Measurements from ENCODE around the gene PSMG1. TPM values are rescaled to one million over a fixed set of nuclear protein-coding genes. Genes with fewer than 3 reads are reported as not detected.

PSMG1 gene, protein sequence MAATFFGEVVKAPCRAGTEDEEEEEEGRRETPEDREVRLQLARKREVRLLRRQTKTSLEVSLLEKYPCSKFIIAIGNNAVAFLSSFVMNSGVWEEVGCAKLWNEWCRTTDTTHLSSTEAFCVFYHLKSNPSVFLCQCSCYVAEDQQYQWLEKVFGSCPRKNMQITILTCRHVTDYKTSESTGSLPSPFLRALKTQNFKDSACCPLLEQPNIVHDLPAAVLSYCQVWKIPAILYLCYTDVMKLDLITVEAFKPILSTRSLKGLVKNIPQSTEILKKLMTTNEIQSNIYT
- 10 to 100 TPM; 12.9 to 18.1 (median 16.8) TPM for total RNA-seq
- total RNA-seq (2013): 17.1 TPM
- 5.9 to 79.6 (median 14.4) reads per million in 29 experiments for total RNA-seq

GRCh38 chr21:39183272-39184049 lies at the start of gene PSMG1:
Gene PSMG1 (minus strand): TSS chr21:39183451. CDS start chr21:39183385, 66 bp downstream.
- peaks cover 7 to 14% of the 10 kb centered on the region in 2 experiments for H3K4me1 ChIP-seq (ENCODE audit: control insufficient read depth in 1 of 2, extremely low read depth in 1 of 2, insufficient read depth in 2 of 2, low read length in 2 of 2)
- no peaks in the 10 kb centered on the region for H3K9me3 ChIP-seq
- Mint-ChIP-seq H3K9me3 (no peaks in the 10 kb centered on the region), H3K27ac (peak within 1 kb of the TSS; percentile 95), H3K4me1 (peaks cover 53 to 55% (median 54%) of the 10 kb centered on the region in 3 donors), H3K36me3 (peaks cover 11% of the 10 kb centered on the region), H3K27me3 (no peaks in the 10 kb centered on the region), H3K4me3 (peak within 1 kb of the TSS; percentile 94 to 99 (median 96))
- H3K27ac ChIP-seq (ENCODE audit: low read length): peak within 1 kb of the TSS; percentile 88
- ATAC-seq (replicated peaks in 1 of 4) (peak; percentile 90 to 96 (median 93)), DNase-seq (peak; percentile 83 to 96 (median 91))
- WGBS (ENCODE audit: insufficient coverage): under 1% methylated on average over 64 of the region's 76 CpGs
- H3K4me3 ChIP-seq (ENCODE audit: control insufficient read depth in 1 of 2, extremely low read depth in 1 of 2, low read length in 1 of 2): peak within 1 kb of the TSS; percentile 89 to 91
- CTCF ChIA-PET: interaction anchor here in 1 of 2 donors (0.5 to 0.8 kb wide), 3 partner anchors 58 to 129 kb away, joined by 3 to 6 read pairs (median 4); no protein-coding TSS in a partner anchor
- peaks cover 0 to 10% of the 10 kb centered on the region in 2 donors for H3K36me3 ChIP-seq (ENCODE audit: control insufficient read depth in 2 of 2, extremely low read depth in 1 of 2, insufficient read depth in 1 of 2, low read length in 1 of 2)
- no peaks in the 10 kb centered on the region for H3K27me3 ChIP-seq (replicated peaks in 1 of 2; ENCODE audit: control insufficient read depth in 2 of 2, extremely low read depth in 1 of 2, insufficient read depth in 2 of 2, low read length in 1 of 2)
- POLR2A ChIA-PET: interaction anchor here in 1 of 2 donors (0.6 to 0.9 kb wide), 5 partner anchors 8 to 1619 kb away, joined by 3 read pairs; no protein-coding TSS in a partner anchor

- 100% methylated on average over 2 of the region's 3 CpGs for WGBS (ENCODE audit: insufficient coverage)
- H3K4me3 ChIP-seq (ENCODE audit: control insufficient read depth in 1 of 2, extremely low read depth in 1 of 2, low read length in 1 of 2): no peak overlapping the region
These were observed 49.6 kb upstream of the PSMG1 start for GRCh38 chr21:39232861-39233291.

GRCh38 chr21:39224930-39225329 lies 41.7 kb upstream of the PSMG1 start:
- H3K27me3 ChIP-seq (replicated peaks in 1 of 2; ENCODE audit: control insufficient read depth in 2 of 2, extremely low read depth in 1 of 2, insufficient read depth in 2 of 2, low read length in 1 of 2): no peaks in the 10 kb centered on the region
- no peak for DNase-seq
- H3K27ac ChIP-seq (ENCODE audit: low read length): no peak overlapping the region
- H3K4me3 ChIP-seq (ENCODE audit: control insufficient read depth in 1 of 2, extremely low read depth in 1 of 2, low read length in 1 of 2): no peak overlapping the region
- H3K9me3 ChIP-seq: no peaks in the 10 kb centered on the region
- no peak for ATAC-seq (replicated peaks in 1 of 4)
- peaks cover 0 to 58% of the 10 kb centered on the region in 2 donors for H3K36me3 ChIP-seq (ENCODE audit: control insufficient read depth in 2 of 2, extremely low read depth in 1 of 2, insufficient read depth in 1 of 2, low read length in 1 of 2)
- no peak overlapping the region for H3K4me3 Mint-ChIP-seq
- ChIA-PET POLR2A (no interaction called here), CTCF (no interaction called here)
- H3K27me3 Mint-ChIP-seq: no peaks in the 10 kb centered on the region
- no CpG with 5 or more reads among the region's 3 CpGs for WGBS (ENCODE audit: insufficient coverage)
- H3K36me3 Mint-ChIP-seq: peaks cover 62% of the 10 kb centered on the region
- H3K4me1 Mint-ChIP-seq: peaks cover 4 to 20% (median 18%) of the 10 kb centered on the region in 3 donors
- H3K4me1 ChIP-seq (ENCODE audit: control insufficient read depth in 1 of 2, extremely low read depth in 1 of 2, insufficient read depth in 2 of 2, low read length in 2 of 2): no peaks in the 10 kb centered on the region
- no peaks in the 10 kb centered on the region for H3K9me3 Mint-ChIP-seq
- peak overlapping the region in 1 of 2 donors; percentile 36 for H3K27ac Mint-ChIP-seq

More at GRCh38 chr21:39232861-39233291, 49.6 kb upstream of the PSMG1 start:
- Histone ChIP-seq H3K27me3 (replicated peaks in 1 of 2; ENCODE audit: control insufficient read depth in 2 of 2, extremely low read depth in 1 of 2, insufficient read depth in 2 of 2, low read length in 1 of 2) (no peaks in the 10 kb centered on the region), H3K9me3 (no peaks in the 10 kb centered on the region), H3K36me3 (ENCODE audit: control insufficient read depth in 2 of 2, extremely low read depth in 1 of 2, insufficient read depth in 1 of 2, low read length in 1 of 2) (peaks cover 0 to 78% of the 10 kb centered on the region in 2 donors), H3K27ac (ENCODE audit: low read length) (no peak overlapping the region), H3K4me1 (ENCODE audit: control insufficient read depth in 1 of 2, extremely low read depth in 1 of 2, insufficient read depth in 2 of 2, low read length in 2 of 2) (no peaks in the 10 kb centered on the region)
- ATAC-seq (replicated peaks in 1 of 4): no peak
- H3K27ac Mint-ChIP-seq: peak overlapping the region in 1 of 2 donors; percentile 22
- H3K4me3 Mint-ChIP-seq: no peak overlapping the region
- H3K27me3 Mint-ChIP-seq: no peaks in the 10 kb centered on the region
- no peak for DNase-seq
- H3K4me1 Mint-ChIP-seq: peaks cover 11 to 14% (median 13%) of the 10 kb centered on the region in 3 donors
- no peaks in the 10 kb centered on the region for H3K9me3 Mint-ChIP-seq
- CTCF ChIA-PET: interaction anchor here in 1 of 2 donors (0.9 kb wide), 1 partner anchor 9 kb away, joined by 3 read pairs; no protein-coding TSS in a partner anchor
- POLR2A ChIA-PET: no interaction called here
- H3K36me3 Mint-ChIP-seq: peaks cover 61% of the 10 kb centered on the region

DNA sequence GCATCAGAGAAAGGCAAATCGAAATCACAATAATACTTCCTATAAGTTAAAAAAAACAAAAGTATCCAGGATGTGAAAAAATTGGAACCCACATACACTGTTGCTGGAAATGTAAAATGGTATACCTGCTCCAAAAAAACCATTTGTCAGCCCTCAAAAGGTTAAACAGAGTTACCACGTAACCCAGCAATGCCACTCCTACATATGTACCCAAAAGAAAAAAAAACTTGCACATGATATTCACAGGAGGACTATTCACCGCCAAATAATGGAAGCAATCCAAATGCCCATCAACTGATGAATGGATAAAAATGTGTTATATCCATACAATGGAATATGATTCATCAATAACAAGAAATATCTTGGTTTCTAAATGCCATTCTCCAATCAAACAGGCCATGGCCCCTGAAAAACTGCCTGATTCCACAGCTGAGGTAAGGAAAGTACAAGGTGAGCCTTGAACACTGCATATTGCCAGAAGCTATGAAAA lies 38.8 kb upstream of the PSMG1 start:
- DNase-seq (no peak), ATAC-seq (replicated peaks in 1 of 4) (no peak)
- no peaks in the 10 kb centered on the region for H3K4me1 ChIP-seq (ENCODE audit: control insufficient read depth in 1 of 2, extremely low read depth in 1 of 2, insufficient read depth in 2 of 2, low read length in 2 of 2)
- no peaks in the 10 kb centered on the region for H3K27me3 Mint-ChIP-seq
- no peaks in the 10 kb centered on the region for H3K9me3 Mint-ChIP-seq
- H3K27me3 ChIP-seq (replicated peaks in 1 of 2; ENCODE audit: control insufficient read depth in 2 of 2, extremely low read depth in 1 of 2, insufficient read depth in 2 of 2, low read length in 1 of 2): no peaks in the 10 kb centered on the region
- peaks cover 65% of the 10 kb centered on the region for H3K36me3 Mint-ChIP-seq
- no peak overlapping the region for H3K4me3 ChIP-seq (ENCODE audit: control insufficient read depth in 1 of 2, extremely low read depth in 1 of 2, low read length in 1 of 2)
- WGBS (ENCODE audit: insufficient coverage): no CpG with 5 or more reads among the region's 3 CpGs
- H3K9me3 ChIP-seq: no peaks in the 10 kb centered on the region
- POLR2A ChIA-PET: no interaction called here
- H3K36me3 ChIP-seq (ENCODE audit: control insufficient read depth in 2 of 2, extremely low read depth in 1 of 2, insufficient read depth in 1 of 2, low read length in 1 of 2): peaks cover 5 to 62% of the 10 kb centered on the region in 2 donors
- peaks cover 8 to 20% (median 14%) of the 10 kb centered on the region in 3 donors for H3K4me1 Mint-ChIP-seq
- no peak overlapping the region for H3K27ac Mint-ChIP-seq
- H3K4me3 Mint-ChIP-seq: no peak overlapping the region
- CTCF ChIA-PET: no interaction called here
- no peak overlapping the region for H3K27ac ChIP-seq (ENCODE audit: low read length)

DNA sequence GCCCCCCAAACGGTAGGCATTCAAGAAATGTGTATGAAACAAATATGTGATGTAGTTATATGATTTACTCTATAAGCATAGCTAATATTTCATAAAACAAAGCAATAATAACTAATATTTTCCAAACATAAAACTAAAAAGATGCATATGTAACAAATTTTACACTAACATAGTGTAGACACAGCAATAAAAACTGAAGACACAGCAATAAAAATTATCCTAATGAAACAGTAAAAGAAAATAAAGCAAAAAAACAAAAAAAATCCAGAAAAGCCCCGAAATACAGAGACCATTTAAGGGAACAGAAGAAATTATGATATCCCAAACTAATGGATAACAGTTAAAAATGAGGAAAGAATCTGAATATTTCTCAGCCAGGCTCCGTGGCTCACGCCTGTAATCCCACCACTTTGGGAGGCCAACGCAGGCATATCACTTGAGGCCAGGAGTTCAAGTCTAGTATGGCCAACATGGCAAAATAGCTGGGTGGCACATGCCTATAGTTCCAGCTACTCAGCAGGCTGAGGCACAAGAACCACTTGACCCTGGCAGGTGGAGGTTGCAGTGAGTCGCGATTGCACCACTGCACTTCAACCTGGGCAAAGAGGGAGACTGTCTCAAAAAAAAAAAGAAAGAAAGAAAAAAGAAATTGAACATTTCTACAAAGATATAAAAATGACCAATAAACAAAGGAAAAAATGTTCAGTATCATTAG lies 38.2 kb upstream of the PSMG1 start:
- Mint-ChIP-seq H3K36me3 (peaks cover 62% of the 10 kb centered on the region), H3K9me3 (no peaks in the 10 kb centered on the region), H3K27me3 (no peaks in the 10 kb centered on the region), H3K4me1 (peaks cover 8 to 20% (median 12%) of the 10 kb centered on the region in 3 donors), H3K27ac (peak overlapping the region in 1 of 2 donors; percentile 34), H3K4me3 (no peak overlapping the region)
- H3K9me3 ChIP-seq: no peaks in the 10 kb centered on the region
- WGBS (ENCODE audit: insufficient coverage): 100% methylated on average over 3 of the region's 7 CpGs
- H3K27me3 ChIP-seq (replicated peaks in 1 of 2; ENCODE audit: control insufficient read depth in 2 of 2, extremely low read depth in 1 of 2, insufficient read depth in 2 of 2, low read length in 1 of 2): no peaks in the 10 kb centered on the region
- CTCF ChIA-PET: interaction anchor here in 1 of 2 donors (0.9 kb wide), 1 partner anchor 9 kb away, joined by 5 read pairs; no protein-coding TSS in a partner anchor
- no peaks in the 10 kb centered on the region for H3K4me1 ChIP-seq (ENCODE audit: control insufficient read depth in 1 of 2, extremely low read depth in 1 of 2, insufficient read depth in 2 of 2, low read length in 2 of 2)
- peaks cover 6 to 60% of the 10 kb centered on the region in 2 donors for H3K36me3 ChIP-seq (ENCODE audit: control insufficient read depth in 2 of 2, extremely low read depth in 1 of 2, insufficient read depth in 1 of 2, low read length in 1 of 2)
- POLR2A ChIA-PET: no interaction called here
- ATAC-seq (replicated peaks in 1 of 4) (no peak), DNase-seq (no peak)
- H3K27ac ChIP-seq (ENCODE audit: low read length): no peak overlapping the region
- H3K4me3 ChIP-seq (ENCODE audit: control insufficient read depth in 1 of 2, extremely low read depth in 1 of 2, low read length in 1 of 2): no peak overlapping the region

Data from T-cell (primary cell).